LNCAP (cell line): Measurements from ENCODE around the gene ADGRD1.

Source experiments
- CTCF ChIP-seq: fragments of 450-650 bp; IDR thresholded peaks from 2 replicates; pipeline ENCODE4 v1.5.1; 2017; ENCODE audit warnings: mild to moderate bottlenecking

The ADGRD1 gene

DNA sequence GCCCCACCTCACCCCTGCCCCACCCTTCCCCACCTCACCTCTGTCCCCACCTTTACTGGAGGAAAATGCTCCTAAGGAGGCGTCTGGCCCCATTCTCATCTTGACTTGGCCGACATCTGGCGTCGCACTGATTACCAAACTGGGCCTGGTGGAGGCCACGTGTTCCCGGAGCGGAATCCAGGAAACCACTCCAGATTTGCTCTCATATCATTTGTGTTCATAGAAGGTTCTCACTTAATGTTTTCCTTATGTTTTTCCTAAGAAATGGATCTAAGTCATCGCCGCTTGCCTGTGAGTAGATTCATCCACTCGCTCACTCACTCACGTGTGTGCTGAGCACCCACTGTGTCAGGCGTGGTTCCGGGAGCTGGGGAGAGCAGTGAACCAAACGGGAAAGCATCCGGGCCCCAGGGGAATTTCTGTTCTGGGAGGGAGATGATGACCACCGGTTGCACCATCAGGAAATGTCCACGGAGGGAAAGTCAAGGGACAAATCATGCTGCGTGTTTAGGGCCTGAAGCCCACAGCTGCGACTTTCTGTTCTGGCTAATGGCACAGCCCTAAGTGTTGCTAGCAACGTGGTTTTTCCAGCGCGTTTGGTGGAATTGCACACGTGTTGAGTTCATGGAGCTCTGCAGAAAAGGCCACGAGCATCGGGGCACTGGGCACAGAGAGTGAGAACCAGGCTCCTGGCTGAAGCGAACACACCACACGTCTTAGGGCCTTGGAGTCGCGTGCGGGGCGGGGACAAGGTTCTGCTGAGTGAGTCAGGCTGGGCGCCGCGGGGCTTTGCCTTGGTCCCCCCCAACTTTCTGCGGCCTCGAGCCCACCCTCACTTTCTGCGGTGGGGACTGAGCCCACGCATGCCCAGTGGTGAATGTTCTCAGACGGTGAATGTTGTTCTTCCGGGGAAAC is 57.7 kb downstream of the ADGRD1 start:
- TF ChIP-seq CTCF: no peak

DNA sequence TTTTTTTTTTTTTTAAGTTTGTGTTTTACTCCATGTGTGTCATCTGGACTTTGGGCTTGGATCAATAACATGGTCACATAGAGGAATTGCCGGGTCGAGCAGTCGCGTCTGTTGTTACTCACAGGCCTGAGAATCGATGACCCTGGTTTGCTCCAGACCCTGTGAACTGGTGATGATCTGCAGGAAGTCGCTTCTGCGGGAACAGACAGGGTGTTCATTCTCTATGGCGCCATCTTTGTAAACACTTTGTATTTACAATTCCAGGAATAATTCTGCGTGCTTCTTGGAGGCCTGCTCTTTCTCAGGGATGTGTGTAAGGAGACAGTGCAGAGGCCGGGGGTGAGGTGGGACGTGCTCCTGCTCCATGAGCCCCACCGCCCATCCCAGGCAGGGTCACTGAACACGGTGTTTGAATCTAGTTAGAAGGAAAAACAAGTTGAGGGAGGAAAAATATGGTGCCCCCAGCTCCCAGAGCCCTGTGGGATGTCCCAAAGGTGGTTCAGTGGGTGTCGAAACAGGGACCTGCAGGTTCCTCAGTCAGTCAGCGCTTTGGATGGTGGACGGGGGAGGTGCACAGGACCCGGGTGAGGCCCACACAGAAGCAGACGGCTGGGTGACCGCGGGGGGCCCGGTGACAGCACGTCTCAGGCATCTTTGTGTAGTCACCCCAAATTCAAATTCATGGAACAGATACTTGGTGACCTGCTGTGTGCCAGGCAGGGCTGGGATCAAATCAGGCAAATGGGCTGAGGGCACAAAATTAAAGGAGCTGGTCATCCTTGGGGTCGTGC is 58.8 kb downstream of the ADGRD1 start:
- no peak for TF ChIP-seq CTCF

- TF ChIP-seq CTCF: no peak
These were observed 59.4 kb downstream of the ADGRD1 start for GRCh38 chr12:131013118-131013517.

- TF ChIP-seq CTCF: no peak
These were observed 60.6 kb downstream of the ADGRD1 start for GRCh38 chr12:131014343-131014742.

DNA sequence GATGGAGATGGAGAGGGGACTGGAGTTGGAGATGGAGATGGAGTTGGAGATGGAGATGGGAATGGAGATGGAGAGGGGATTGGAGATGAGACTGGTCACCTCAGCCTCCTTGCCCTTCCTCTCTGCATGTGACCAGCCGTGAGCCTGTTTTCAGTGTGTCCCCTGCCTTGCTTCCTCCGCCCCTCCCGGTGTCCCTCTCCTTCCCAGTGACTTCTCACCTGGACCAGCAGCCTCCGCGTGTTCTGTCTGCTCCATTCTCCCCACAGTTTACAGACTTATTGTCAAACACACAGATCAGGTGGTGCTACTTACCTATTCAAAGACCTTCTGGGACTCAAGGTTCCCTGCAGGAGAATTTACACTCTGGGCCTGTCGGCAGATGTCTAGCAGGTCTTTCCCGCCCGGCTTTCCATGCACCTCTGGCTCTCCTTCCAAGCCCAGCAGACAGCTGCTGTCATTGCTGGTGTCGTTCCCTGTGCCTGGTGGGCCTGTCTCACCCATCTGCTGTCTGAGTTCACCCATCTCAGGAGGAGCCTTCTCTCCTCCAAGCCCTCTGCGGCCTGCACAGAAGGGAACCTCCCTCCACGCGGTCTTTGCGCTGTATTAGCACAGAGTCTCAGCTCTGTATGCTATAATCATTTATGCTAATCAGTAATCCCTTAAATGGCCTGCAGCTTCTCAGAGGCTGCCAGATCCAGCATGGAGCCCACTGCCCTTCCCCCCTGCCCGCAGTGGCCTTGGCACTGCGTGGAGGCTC is 62.1 kb downstream of the ADGRD1 start:
- no peak for TF ChIP-seq CTCF

GRCh38 chr12:131017477-131017991 is 63.8 kb downstream of the ADGRD1 start:
- no peak for TF ChIP-seq CTCF

DNA sequence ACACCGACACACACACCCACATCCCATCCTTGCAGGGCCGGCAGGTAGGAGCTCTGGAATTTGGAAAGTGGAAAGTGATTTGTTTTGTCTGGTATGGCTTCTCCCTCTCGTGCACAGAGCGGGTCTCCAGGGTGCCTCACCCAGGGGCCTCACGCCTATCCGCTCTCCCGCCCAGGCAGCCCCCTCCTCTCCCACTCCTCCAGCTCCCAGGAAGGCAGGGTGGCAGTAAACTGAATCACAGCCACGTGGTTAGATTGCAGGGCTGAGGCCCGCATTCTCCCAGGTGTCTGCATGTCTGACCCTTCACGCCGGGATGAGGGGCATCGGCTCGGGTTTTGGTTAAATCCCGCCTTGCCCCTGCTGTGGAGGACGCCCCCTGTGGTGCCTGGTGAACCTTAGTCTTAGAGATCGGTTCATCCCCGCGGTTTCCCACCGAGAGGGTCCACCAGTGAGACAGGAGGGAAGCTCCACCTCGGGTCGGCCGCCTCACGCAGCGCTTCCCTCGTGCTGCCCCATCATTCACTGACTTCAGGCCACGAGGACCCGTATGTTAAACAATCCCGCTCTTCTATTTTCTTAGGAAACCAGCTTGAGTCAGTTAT is 64.4 kb downstream of the ADGRD1 start:
- no peak for TF ChIP-seq CTCF
